ENCODE data around the gene TIAL1. TPM values are rescaled to one million over a fixed set of nuclear protein-coding genes. Genes with fewer than 3 reads are reported as not detected.
"Not testable (repeated sequence)": the region's sequence is repeated elsewhere in the genome, so short reads cannot be mapped to it uniquely, and the experiment has no call there.

Gene TIAL1
- total and polyA plus RNA-seq, 4 donors, result 19.7 to 28.7 (median 23.4) TPM

GRCh38 chr10:119575506-119575905 is 21.3 kb downstream of the TIAL1 start (continued):
- no peak for TF ChIP-seq ZBTB33 (IDR thresholded peaks at IDR 0.05)
- TF ChIP-seq HNF4G (IDR thresholded peaks at IDR 0.05), result no peak

DNA sequence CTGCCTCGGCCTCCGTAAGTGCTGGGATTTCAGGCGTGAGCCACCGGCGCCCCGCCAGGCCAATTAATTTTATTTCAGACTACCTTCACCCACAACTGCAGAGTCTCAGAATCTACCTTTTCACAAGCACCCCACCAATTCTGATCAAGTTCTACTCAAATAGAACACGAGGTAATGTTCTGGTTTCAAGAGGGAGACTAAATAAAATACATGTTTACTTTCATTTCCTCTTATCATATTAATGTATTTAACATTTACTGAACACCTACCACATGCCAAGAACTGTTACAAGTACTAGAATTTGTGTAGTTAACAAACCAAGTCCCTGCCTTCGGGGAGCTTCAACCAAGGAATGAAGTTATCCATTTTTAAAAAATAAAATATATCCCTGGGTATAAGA is 28.8 kb downstream of the TIAL1 start:
- Histone ChIP-seq H3K4me3 (ENCODE audit: low read depth in 1 of 3, low read length in 3 of 3) (no peak overlapping the region), H3K9me3 (ENCODE audit: control insufficient read depth in 4 of 4, low read length in 3 of 4) (no peaks in the 10 kb centered on the region), H3K4me1 (ENCODE audit: control insufficient read depth in 4 of 4, insufficient read depth in 4 of 4, low read length in 3 of 4) (no peaks in the 10 kb centered on the region), H3K27me3 (ENCODE audit: control insufficient read depth in 4 of 4, insufficient read depth in 4 of 4, low read length in 3 of 4) (no peaks in the 10 kb centered on the region), H3K27ac (ENCODE audit: low read depth in 1 of 2, low read length in 2 of 2) (no peak overlapping the region), H3K36me3 (ENCODE audit: control insufficient read depth in 4 of 4, insufficient read depth in 3 of 4, low read depth in 1 of 4, low read length in 3 of 4) (peaks cover 0 to 5% (median 4%) of the 10 kb centered on the region in 4 donors), H3K9ac (ENCODE audit: low read depth in 1 of 2, low read length in 2 of 2) (no peak overlapping the region)
- DNase-seq (ENCODE audit: low spot score), result no peak
- 89% methylated on average over 8 of the region's 8 CpGs for WGBS
- no peak for TF ChIP-seq TAF1 (conservative IDR thresholded peaks at IDR 0.05)
- no peak for TF ChIP-seq HNF4A (conservative IDR thresholded peaks at IDR 0.05)
- no peak for TF ChIP-seq JUND (IDR thresholded peaks at IDR 0.05)

GRCh38 chr10:119562097-119562496 is 34.7 kb downstream of the TIAL1 start:
- Histone ChIP-seq H3K36me3 (ENCODE audit: control insufficient read depth in 4 of 4, insufficient read depth in 3 of 4, low read depth in 1 of 4, low read length in 3 of 4) (no peaks in the 10 kb centered on the region), H3K9ac (ENCODE audit: low read depth in 1 of 2, low read length in 2 of 2) (no peak overlapping the region), H3K4me3 (ENCODE audit: low read depth in 1 of 3, low read length in 3 of 3) (no peak overlapping the region), H3K27ac (ENCODE audit: low read depth in 1 of 2, low read length in 2 of 2) (no peak overlapping the region), H3K9me3 (ENCODE audit: control insufficient read depth in 4 of 4, low read length in 3 of 4) (no peaks in the 10 kb centered on the region), H3K27me3 (ENCODE audit: control insufficient read depth in 4 of 4, insufficient read depth in 4 of 4, low read length in 3 of 4) (no peaks in the 10 kb centered on the region), H3K4me1 (ENCODE audit: control insufficient read depth in 4 of 4, insufficient read depth in 4 of 4, low read length in 3 of 4) (no peaks in the 10 kb centered on the region)
- DNase-seq (ENCODE audit: low spot score), result no peak
- 92% methylated on average over 4 of the region's 4 CpGs for WGBS
- no peak for TF ChIP-seq TAF1 (conservative IDR thresholded peaks at IDR 0.05)
- TF ChIP-seq FOXA1 (IDR thresholded peaks at IDR 0.05), result no peak
- no peak for TF ChIP-seq SP1 (IDR thresholded peaks at IDR 0.05)
- TF ChIP-seq, protein P1, sequence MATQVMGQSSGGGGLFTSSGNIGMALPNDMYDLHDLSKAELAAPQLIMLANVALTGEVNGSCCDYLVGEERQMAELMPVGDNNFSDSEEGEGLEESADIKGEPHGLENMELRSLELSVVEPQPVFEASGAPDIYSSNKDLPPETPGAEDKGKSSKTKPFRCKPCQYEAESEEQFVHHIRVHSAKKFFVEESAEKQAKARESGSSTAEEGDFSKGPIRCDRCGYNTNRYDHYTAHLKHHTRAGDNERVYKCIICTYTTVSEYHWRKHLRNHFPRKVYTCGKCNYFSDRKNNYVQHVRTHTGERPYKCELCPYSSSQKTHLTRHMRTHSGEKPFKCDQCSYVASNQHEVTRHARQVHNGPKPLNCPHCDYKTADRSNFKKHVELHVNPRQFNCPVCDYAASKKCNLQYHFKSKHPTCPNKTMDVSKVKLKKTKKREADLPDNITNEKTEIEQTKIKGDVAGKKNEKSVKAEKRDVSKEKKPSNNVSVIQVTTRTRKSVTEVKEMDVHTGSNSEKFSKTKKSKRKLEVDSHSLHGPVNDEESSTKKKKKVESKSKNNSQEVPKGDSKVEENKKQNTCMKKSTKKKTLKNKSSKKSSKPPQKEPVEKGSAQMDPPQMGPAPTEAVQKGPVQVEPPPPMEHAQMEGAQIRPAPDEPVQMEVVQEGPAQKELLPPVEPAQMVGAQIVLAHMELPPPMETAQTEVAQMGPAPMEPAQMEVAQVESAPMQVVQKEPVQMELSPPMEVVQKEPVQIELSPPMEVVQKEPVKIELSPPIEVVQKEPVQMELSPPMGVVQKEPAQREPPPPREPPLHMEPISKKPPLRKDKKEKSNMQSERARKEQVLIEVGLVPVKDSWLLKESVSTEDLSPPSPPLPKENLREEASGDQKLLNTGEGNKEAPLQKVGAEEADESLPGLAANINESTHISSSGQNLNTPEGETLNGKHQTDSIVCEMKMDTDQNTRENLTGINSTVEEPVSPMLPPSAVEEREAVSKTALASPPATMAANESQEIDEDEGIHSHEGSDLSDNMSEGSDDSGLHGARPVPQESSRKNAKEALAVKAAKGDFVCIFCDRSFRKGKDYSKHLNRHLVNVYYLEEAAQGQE (IDR thresholded peaks at IDR 0.05), result no peak
- no peak for TF ChIP-seq ATF3 (IDR thresholded peaks at IDR 0.05)
- no peak for TF ChIP-seq HNF4G (IDR thresholded peaks at IDR 0.05)
- TF ChIP-seq RAD21 (IDR thresholded peaks at IDR 0.05), result no peak
- no peak for TF ChIP-seq JUND (IDR thresholded peaks at IDR 0.05)
- no peak for TF ChIP-seq NR2F2 (IDR thresholded peaks at IDR 0.05)

- not testable (repeated sequence) for H3K27ac ChIP-seq (ENCODE audit: low read depth in 1 of 2, low read length in 2 of 2); H3K4me1 ChIP-seq (ENCODE audit: control insufficient read depth in 4 of 4, insufficient read depth in 4 of 4, low read length in 3 of 4); DNase-seq (ENCODE audit: low spot score); H3K4me3 ChIP-seq (ENCODE audit: low read depth in 1 of 3, low read length in 3 of 3); H3K9me3 ChIP-seq (ENCODE audit: control insufficient read depth in 4 of 4, low read length in 3 of 4); H3K9ac ChIP-seq (ENCODE audit: low read depth in 1 of 2, low read length in 2 of 2); H3K36me3 ChIP-seq (ENCODE audit: control insufficient read depth in 4 of 4, insufficient read depth in 3 of 4, low read depth in 1 of 4, low read length in 3 of 4); H3K27me3 ChIP-seq (ENCODE audit: control insufficient read depth in 4 of 4, insufficient read depth in 4 of 4, low read length in 3 of 4)
- 95% methylated on average over 33 of the region's 33 CpGs for WGBS
These were observed 37.3 kb downstream of the TIAL1 start for GRCh38 chr10:119559511-119559910.

DNA sequence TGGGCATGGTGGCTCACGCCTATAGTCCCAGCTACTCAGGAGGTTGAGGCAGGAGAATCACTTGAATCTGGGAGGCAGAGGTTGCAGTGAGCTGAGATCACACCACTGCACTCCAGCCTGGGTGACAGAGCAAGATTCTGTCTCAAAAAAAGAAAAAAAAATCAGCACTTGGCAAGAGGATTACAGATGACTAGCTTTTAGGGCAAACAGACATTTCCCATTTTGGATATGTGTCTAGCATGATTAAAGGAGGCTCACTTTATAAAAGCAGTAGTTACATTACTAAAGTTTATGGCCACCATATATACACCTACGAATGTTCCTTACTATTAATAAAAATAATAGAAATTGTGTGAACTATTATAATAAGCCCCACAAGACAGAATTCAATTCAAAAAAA is 40.7 kb downstream of the TIAL1 start:
- H3K27me3 ChIP-seq (ENCODE audit: control insufficient read depth in 4 of 4, insufficient read depth in 4 of 4, low read length in 3 of 4); H3K36me3 ChIP-seq (ENCODE audit: control insufficient read depth in 4 of 4, insufficient read depth in 3 of 4, low read depth in 1 of 4, low read length in 3 of 4); H3K9me3 ChIP-seq (ENCODE audit: control insufficient read depth in 4 of 4, low read length in 3 of 4); DNase-seq (ENCODE audit: low spot score); H3K4me1 ChIP-seq (ENCODE audit: control insufficient read depth in 4 of 4, insufficient read depth in 4 of 4, low read length in 3 of 4); H3K9ac ChIP-seq (ENCODE audit: low read depth in 1 of 2, low read length in 2 of 2); H3K4me3 ChIP-seq (ENCODE audit: low read depth in 1 of 3, low read length in 3 of 3); H3K27ac ChIP-seq (ENCODE audit: low read depth in 1 of 2, low read length in 2 of 2): not testable (repeated sequence)
- 90% methylated on average over 2 of the region's 2 CpGs for WGBS
